GM12878 (cell line): ENCODE measurements around the gene STK4. TPM values are rescaled to one million over a fixed set of nuclear protein-coding genes. Genes with fewer than 3 reads are reported as not detected.
A peak's percentile ranks its signal among the peaks of the same experiment; 100 is the strongest.

ENCODE experiments used
- ATF7 ChIP-seq: fragments of 450-650 bp; IDR thresholded peaks from 2 replicates; pipeline ENCODE4 v1.6.1; 2016; ENCODE audit warnings: low read depth, mild to moderate bottlenecking
- BCL11A ChIP-seq: IDR thresholded peaks from 2 replicates; pipeline ENCODE4 v1.6.1; 2011; ENCODE audit warnings: low read depth, low read length
- BRCA1 ChIP-seq: IDR thresholded peaks from 2 replicates; pipeline ENCODE4 v1.6.1; 2011; ENCODE audit warnings: low read depth, low read length, improper control_type of control experiment
- CEBPB ChIP-seq, 2 experiments: fragments of 150-350 bp in 1 of 2; IDR thresholded peaks; 2 replicates each; pipeline ENCODE4 v1.6.1; 2012 to 2014; ENCODE audit warnings: low read depth in 2 of 2, low read length in 2 of 2, borderline replicate concordance in 1 of 2, inconsistent platforms in 1 of 2
- EP300 ChIP-seq, 2 experiments: fragments of 150-350 bp in 1 of 2; IDR thresholded peaks; 2 replicates each; pipeline ENCODE4 v1.6.1; 2011 to 2012; ENCODE audit warnings: low read depth in 2 of 2, low read length in 2 of 2, borderline replicate concordance in 1 of 2, improper control_type of control experiment in 1 of 2, inconsistent platforms in 1 of 2; ENCODE audit not compliant: control insufficient read depth in 1 of 2
- IKZF2 ChIP-seq, 2 experiments: fragments of 450-650 bp; IDR thresholded peaks; 2 replicates each; pipeline ENCODE4 v1.6.1; 2017; ENCODE audit warnings: mild to moderate bottlenecking in 2 of 2, moderate library complexity in 2 of 2
- JUNB ChIP-seq: IDR thresholded peaks from 2 replicates; pipeline ENCODE4 v1.6.1; 2016; ENCODE audit warnings: antibody characterized with exemption, mild to moderate bottlenecking
- KAT2A ChIP-seq: conservative IDR thresholded peaks from 2 replicates; pipeline ENCODE4 v1.6.1; 2011; ENCODE audit warnings: low read depth, low read length; ENCODE audit not compliant: control insufficient read depth
- NBN ChIP-seq: fragments of 450-650 bp; IDR thresholded peaks from 2 replicates; pipeline ENCODE4 v1.6.1; 2016
- NFIC ChIP-seq: IDR thresholded peaks from 2 replicates; pipeline ENCODE4 v1.6.1; 2012; ENCODE audit warnings: low read depth, mild to moderate bottlenecking, inconsistent platforms, low read length, moderate library complexity
- NFYB ChIP-seq: IDR thresholded peaks from 2 replicates; pipeline ENCODE4 v1.6.1; 2011; ENCODE audit warnings: low read depth, mild to moderate bottlenecking, low read length, improper control_type of control experiment, moderate library complexity; ENCODE audit not compliant: insufficient read depth
- RAD51 ChIP-seq: fragments of 450-650 bp; IDR thresholded peaks from 2 replicates; pipeline ENCODE4 v1.6.1; 2016; ENCODE audit warnings: moderate library complexity, mild to moderate bottlenecking, inconsistent platforms
- RFX5 ChIP-seq: IDR thresholded peaks from 2 replicates; pipeline ENCODE4 v1.6.1; 2011; ENCODE audit warnings: low read depth, low read length, improper control_type of control experiment
- TCF3 ChIP-seq: IDR thresholded peaks from 2 replicates; pipeline ENCODE4 v1.6.1; 2012; ENCODE audit warnings: low read depth, mild to moderate bottlenecking, low read length, borderline replicate concordance; ENCODE audit not compliant: insufficient read depth
- polyA plus RNA-seq, 11 experiments: library from polyadenylated mRNA; depleted of rRNA in 4 of 11; unstranded in 6 of 11; stranded (reverse) in 5 of 11; fragments of >200 nt; fragmentation: Nextera tagmentation in 4 of 11; fragmentation: Illumina TruSeq in 1 of 11; extraction: Ambion mirVana in 4 of 11; extraction: Trizol in 1 of 11; gene quantifications; 1 replicate in 1 of 11; 2 replicates in 10 of 11; pipeline versions ENCODE4 v1.2.1 to v1.2.3, GENCODE V29; 2011 to 2016; ENCODE audit warnings: inconsistent platforms in 2 of 11, missing spikeins in 2 of 11, low read depth in 1 of 11
- total RNA-seq, 4 experiments: library from RNA; depleted of rRNA in 3 of 4; stranded (reverse); fragments of >200 nt in 3 of 4; fragmentation: Illumina TruSeq in 1 of 4; extraction: Trizol in 1 of 4; gene quantifications; 2 replicates each; pipeline versions ENCODE4 v1.2.1 to v1.2.3, GENCODE V29; 2013 to 2021
- TF ChIP-seq, protein P1 (sequence below): fragments of 450-650 bp; IDR thresholded peaks from 2 replicates; pipeline ENCODE4 v1.6.1; 2016; ENCODE audit warnings: mild to moderate bottlenecking
- TF ChIP-seq, protein P2 (sequence below): fragments of 450-650 bp; IDR thresholded peaks from 2 replicates; pipeline ENCODE4 v1.6.1; 2017; ENCODE audit warnings: mild to moderate bottlenecking, moderate library complexity
- TF ChIP-seq, protein P3 (sequence below): fragments of 450-650 bp; IDR thresholded peaks from 2 replicates; pipeline ENCODE4 v1.6.1; 2017; ENCODE audit warnings: mild to moderate bottlenecking
- TF ChIP-seq, protein P4 (sequence below): fragments of 450-650 bp; IDR thresholded peaks from 2 replicates; pipeline ENCODE4 v1.6.1; 2016; ENCODE audit warnings: mild to moderate bottlenecking

Gene STK4
- total and polyA plus RNA-seq, 10 of the 15 experiments (the other 5 are each of a cell fraction or from before 2014, with no cell fraction given), result 24.0 to 135 (median 89.7) TPM

DNA sequence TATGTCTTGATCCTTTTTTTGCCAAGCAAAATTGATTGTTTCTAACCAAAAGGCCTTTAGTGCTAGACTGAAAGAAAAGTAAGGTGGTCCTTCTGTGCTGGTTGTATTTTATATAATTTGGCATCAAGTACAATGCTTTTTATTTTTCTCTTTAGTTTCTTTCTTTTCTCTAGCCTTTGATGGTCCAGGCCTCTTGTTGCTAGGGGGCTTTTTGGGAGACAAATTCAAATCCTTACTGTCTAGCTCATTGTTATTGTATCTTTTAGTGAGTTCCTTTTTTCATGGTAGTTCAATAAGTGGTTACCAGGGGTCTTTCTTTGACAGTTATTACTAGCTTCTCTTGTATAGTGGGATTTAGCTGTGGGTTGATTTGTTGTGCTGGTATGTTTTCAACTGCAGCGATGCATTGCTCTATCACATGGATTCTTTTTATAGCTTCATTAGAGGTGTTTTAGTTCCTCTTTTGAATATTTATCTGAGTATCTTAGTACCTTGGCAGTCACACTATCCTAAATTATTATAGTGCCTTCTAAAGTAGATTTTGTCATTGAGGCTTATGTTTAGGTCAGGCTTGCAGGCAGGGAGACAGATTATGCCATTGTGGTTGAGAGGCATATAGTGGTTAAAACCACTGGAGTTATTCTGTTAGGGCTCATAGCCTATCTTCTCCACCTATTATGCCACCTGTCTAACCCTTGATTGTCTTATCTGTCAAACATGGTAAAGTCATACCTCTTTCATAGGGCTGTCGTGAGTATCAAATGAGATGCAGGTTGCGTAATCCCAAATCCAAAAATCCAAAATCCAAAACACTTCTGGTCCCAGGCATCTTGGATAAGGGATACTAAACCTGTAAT lies 85.1 kb downstream of the STK4 start (continued):
- TF ChIP-seq, protein P1, sequence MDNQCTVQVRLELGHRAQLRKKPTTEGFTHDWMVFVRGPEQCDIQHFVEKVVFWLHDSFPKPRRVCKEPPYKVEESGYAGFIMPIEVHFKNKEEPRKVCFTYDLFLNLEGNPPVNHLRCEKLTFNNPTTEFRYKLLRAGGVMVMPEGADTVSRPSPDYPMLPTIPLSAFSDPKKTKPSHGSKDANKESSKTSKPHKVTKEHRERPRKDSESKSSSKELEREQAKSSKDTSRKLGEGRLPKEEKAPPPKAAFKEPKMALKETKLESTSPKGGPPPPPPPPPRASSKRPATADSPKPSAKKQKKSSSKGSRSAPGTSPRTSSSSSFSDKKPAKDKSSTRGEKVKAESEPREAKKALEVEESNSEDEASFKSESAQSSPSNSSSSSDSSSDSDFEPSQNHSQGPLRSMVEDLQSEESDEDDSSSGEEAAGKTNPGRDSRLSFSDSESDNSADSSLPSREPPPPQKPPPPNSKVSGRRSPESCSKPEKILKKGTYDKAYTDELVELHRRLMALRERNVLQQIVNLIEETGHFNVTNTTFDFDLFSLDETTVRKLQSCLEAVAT, result peak; percentile 61; the same call in 1 of the 2 replicates
- TF ChIP-seq CEBPB (IDR thresholded peaks at IDR 0.05; ENCODE audit: borderline replicate concordance in 1 of 2, low read depth in 2 of 2, low read length in 2 of 2), result 0 out of 4 replicates have a peak, but pooled peaks of 1 of the 2 experiments have one; percentile 23
- TF ChIP-seq, protein P2, sequence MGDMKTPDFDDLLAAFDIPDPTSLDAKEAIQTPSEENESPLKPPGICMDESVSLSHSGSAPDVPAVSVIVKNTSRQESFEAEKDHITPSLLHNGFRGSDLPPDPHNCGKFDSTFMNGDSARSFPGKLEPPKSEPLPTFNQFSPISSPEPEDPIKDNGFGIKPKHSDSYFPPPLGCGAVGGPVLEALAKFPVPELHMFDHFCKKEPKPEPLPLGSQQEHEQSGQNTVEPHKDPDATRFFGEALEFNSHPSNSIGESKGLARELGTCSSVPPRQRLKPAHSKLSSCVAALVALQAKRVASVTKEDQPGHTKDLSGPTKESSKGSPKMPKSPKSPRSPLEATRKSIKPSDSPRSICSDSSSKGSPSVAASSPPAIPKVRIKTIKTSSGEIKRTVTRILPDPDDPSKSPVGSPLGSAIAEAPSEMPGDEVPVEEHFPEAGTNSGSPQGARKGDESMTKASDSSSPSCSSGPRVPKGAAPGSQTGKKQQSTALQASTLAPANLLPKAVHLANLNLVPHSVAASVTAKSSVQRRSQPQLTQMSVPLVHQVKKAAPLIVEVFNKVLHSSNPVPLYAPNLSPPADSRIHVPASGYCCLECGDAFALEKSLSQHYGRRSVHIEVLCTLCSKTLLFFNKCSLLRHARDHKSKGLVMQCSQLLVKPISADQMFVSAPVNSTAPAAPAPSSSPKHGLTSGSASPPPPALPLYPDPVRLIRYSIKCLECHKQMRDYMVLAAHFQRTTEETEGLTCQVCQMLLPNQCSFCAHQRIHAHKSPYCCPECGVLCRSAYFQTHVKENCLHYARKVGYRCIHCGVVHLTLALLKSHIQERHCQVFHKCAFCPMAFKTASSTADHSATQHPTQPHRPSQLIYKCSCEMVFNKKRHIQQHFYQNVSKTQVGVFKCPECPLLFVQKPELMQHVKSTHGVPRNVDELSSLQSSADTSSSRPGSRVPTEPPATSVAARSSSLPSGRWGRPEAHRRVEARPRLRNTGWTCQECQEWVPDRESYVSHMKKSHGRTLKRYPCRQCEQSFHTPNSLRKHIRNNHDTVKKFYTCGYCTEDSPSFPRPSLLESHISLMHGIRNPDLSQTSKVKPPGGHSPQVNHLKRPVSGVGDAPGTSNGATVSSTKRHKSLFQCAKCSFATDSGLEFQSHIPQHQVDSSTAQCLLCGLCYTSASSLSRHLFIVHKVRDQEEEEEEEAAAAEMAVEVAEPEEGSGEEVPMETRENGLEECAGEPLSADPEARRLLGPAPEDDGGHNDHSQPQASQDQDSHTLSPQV, result peak; percentile 72; the same call in 1 of the 2 replicates
- peak; percentile 71 to 82; a peak in 2 of 4 replicates for TF ChIP-seq EP300 (IDR thresholded peaks at IDR 0.05; ENCODE audit: borderline replicate concordance in 1 of 2, control insufficient read depth in 1 of 2, low read depth in 2 of 2, low read length in 2 of 2)
- no peak for TF ChIP-seq KAT2A
- peak; percentile 51; the same call in 1 of the 2 replicates for TF ChIP-seq NFIC
- peak; percentile 61; the same call in 1 of the 2 replicates for TF ChIP-seq RFX5
- TF ChIP-seq RAD51, result peak; percentile 56
- no peak for TF ChIP-seq TCF3
- 0 out of 2 replicates have a peak, but pooled peaks have one; percentile 8 for TF ChIP-seq JUNB
- TF ChIP-seq NFYB, result no peak
- TF ChIP-seq BRCA1, result no peak
- TF ChIP-seq IKZF2 (IDR thresholded peaks at IDR 0.05), result peak in 1 of 2 experiments; percentile 80
- peak; percentile 71 for TF ChIP-seq NBN
- TF ChIP-seq, protein P3, sequence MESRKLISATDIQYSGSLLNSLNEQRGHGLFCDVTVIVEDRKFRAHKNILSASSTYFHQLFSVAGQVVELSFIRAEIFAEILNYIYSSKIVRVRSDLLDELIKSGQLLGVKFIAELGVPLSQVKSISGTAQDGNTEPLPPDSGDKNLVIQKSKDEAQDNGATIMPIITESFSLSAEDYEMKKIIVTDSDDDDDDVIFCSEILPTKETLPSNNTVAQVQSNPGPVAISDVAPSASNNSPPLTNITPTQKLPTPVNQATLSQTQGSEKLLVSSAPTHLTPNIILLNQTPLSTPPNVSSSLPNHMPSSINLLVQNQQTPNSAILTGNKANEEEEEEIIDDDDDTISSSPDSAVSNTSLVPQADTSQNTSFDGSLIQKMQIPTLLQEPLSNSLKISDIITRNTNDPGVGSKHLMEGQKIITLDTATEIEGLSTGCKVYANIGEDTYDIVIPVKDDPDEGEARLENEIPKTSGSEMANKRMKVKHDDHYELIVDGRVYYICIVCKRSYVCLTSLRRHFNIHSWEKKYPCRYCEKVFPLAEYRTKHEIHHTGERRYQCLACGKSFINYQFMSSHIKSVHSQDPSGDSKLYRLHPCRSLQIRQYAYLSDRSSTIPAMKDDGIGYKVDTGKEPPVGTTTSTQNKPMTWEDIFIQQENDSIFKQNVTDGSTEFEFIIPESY, result no peak
- TF ChIP-seq, protein P4, sequence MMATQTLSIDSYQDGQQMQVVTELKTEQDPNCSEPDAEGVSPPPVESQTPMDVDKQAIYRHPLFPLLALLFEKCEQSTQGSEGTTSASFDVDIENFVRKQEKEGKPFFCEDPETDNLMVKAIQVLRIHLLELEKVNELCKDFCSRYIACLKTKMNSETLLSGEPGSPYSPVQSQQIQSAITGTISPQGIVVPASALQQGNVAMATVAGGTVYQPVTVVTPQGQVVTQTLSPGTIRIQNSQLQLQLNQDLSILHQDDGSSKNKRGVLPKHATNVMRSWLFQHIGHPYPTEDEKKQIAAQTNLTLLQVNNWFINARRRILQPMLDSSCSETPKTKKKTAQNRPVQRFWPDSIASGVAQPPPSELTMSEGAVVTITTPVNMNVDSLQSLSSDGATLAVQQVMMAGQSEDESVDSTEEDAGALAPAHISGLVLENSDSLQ, result peak; percentile 37; the same call in 1 of the 2 replicates
- peak; percentile 61; the same call in 1 of the 2 replicates for TF ChIP-seq BCL11A
- TF ChIP-seq ATF7, result peak; percentile 82
